Pancreas (tissue), 10 donors: Measurements from ENCODE around the gene CHST11. TPM values are rescaled to one million over a fixed set of nuclear protein-coding genes. Genes with fewer than 3 reads are reported as not detected.

ENCODE experiments used
- ATAC-seq, 4 donors: fragments of 200-7000 bp; cut with Tn5 transposase; one replicate each; pipeline versions ENCODE4 v1.8.0 to v1.9.1; 2020; ENCODE audit warnings: mild to moderate bottlenecking in 4 of 4, moderate library complexity in 4 of 4
- DNase-seq, 6 donors: peaks; one replicate each; pipeline ENCODE4 v3.0.0-alpha.2; 2020
- FAIRE-seq: peaks from 2 replicates; lab custom pipeline; 2012; peaks lifted over from hg19 to GRCh38; lab: Jason Lieb, UNC
- H3K27ac ChIP-seq, 4 donors: fragments of 200-600 bp; sonication (generic); 1 replicate in 3 of 4; 2 replicates in 1 of 4; pipeline versions ENCODE4 v1.5.0 to v1.8.0; 2020
- H3K27me3 ChIP-seq, 4 donors: fragments of 200-600 bp; one replicate each; pipeline ENCODE4 v1.8.0; 2021
- H3K36me3 ChIP-seq, 3 donors: fragments of 200-600 bp; sonication (generic) in 1 of 3; one replicate each; pipeline versions ENCODE4 v1.5.0 to v1.8.0; 2020 to 2021
- H3K4me1 ChIP-seq, 3 donors: fragments of 200-600 bp; one replicate each; pipeline ENCODE4 v1.8.0; 2021
- H3K4me3 ChIP-seq, 4 donors: fragments of 200-600 bp; sonication (generic) in 2 of 4; one replicate each; pipeline versions ENCODE4 v1.5.0 to v1.8.0; 2020 to 2021
- H3K9me3 ChIP-seq, 4 donors: fragments of 200-600 bp; one replicate each; pipeline ENCODE4 v1.8.0; 2021
- WGBS, 2 donors: extraction: QIAGEN DNeasy Blood & Tissue Kit; methylation state at CpG; one replicate each; pipeline ENCODE4 v1.1.7; 2013; 5-methylcytosine and 5-hydroxymethylcytosine counted together
- intact Hi-C, 3 donors: fragments of 100-400 bp; cut with DNase I; formaldehyde crosslinking; loops; one replicate each; pipeline versions ENCODE4 v1.11.1 to v1.14.2; 2022
- polyA plus RNA-seq, 2 donors: library from polyadenylated mRNA; stranded (reverse); fragments of 200-250 nt; gene quantifications; one replicate each; pipeline ENCODE4 v1.2.3, GENCODE V29; 2013
- total RNA-seq, 6 donors: library from RNA; stranded (reverse); fragmentation: NEBNext Ultra II Directional in 4 of 6; extraction: Animal tissue kit (Norgen Biotek cat#: 25700) in 4 of 6; gene quantifications; one replicate each; pipeline versions ENCODE4 v1.2.1 to v1.2.4, GENCODE V29; 2021 to 2023
- TF ChIP-seq, protein P1 (sequence below), 4 donors: fragments of 200-600 bp; sonication (generic) in 3 of 4; IDR thresholded peaks; one replicate each; pipeline versions ENCODE4 v1.5.0 to v1.8.0; 2021; ENCODE audit warnings: antibody characterized with exemption in 4 of 4
- donor health status: healthy with polysubstance abuse.
- donor health status: DM: no; HTN: no; CAD: no; lungs with moderate emphysema.
- donor health status: DM: no; HTN: no; CAD: no.
- donor health status: control.
- donor health status: control.
- donor health status: Bipolar disorder and iron deficiency.
- donor health status: DM: yes; HTN: yes; CAD: no.
- donor health status: DM: no; HTN: no; CAD: no.
- donor health status: DM: no; HTN: no; CAD: no.
- donor health status: DM: yes; HTN: yes; CAD: no.

The CHST11 gene
- total and polyA plus RNA-seq, 8 donors, result 1.1 to 14.8 (median 7.8) TPM

GRCh38 chr12:104684884-104685283 is 228.1 kb downstream of the CHST11 start:
- FAIRE-seq, result no peak
- H3K27ac ChIP-seq, result no peak overlapping the region
- no peak for ATAC-seq
- WGBS, 2 donors, result 80 to 89% methylated on average over 1 of the region's 1 CpG
- DNase-seq, result no peak
- no peaks in the 10 kb centered on the region for H3K36me3 ChIP-seq
- H3K4me3 ChIP-seq, result no peak overlapping the region
- intact Hi-C loops, result no loop called here
- H3K4me1 ChIP-seq, result no peaks in the 10 kb centered on the region
- TF ChIP-seq, protein P1, sequence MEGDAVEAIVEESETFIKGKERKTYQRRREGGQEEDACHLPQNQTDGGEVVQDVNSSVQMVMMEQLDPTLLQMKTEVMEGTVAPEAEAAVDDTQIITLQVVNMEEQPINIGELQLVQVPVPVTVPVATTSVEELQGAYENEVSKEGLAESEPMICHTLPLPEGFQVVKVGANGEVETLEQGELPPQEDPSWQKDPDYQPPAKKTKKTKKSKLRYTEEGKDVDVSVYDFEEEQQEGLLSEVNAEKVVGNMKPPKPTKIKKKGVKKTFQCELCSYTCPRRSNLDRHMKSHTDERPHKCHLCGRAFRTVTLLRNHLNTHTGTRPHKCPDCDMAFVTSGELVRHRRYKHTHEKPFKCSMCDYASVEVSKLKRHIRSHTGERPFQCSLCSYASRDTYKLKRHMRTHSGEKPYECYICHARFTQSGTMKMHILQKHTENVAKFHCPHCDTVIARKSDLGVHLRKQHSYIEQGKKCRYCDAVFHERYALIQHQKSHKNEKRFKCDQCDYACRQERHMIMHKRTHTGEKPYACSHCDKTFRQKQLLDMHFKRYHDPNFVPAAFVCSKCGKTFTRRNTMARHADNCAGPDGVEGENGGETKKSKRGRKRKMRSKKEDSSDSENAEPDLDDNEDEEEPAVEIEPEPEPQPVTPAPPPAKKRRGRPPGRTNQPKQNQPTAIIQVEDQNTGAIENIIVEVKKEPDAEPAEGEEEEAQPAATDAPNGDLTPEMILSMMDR (IDR thresholded peaks at IDR 0.05), result no peak
- no peaks in the 10 kb centered on the region for H3K27me3 ChIP-seq
- H3K9me3 ChIP-seq, result no peaks in the 10 kb centered on the region

DNA sequence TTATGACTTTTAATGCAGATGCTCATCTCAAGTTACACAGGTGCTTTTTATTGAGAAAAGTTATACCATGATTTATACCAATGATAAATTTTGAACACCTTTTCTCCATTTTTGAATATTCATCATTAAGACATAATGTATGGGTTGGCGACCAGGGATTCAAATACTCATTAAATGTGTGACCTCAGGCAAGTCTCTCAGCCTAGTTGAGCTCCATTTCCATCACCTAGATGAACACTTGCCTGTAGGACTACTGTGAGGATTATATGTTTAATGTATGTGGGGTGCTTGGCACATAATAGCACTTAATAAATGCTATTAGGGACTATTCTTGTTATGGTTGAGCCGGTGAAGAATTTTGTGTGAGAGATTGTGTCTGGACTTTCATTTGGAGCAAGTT is 228.6 kb downstream of the CHST11 start:
- no peaks in the 10 kb centered on the region for H3K4me1 ChIP-seq
- ATAC-seq (no peak), FAIRE-seq (no peak), DNase-seq (no peak)
- H3K27me3 ChIP-seq, result no peaks in the 10 kb centered on the region
- 88 to 93% methylated on average over 2 of the region's 2 CpGs for WGBS, 2 donors
- H3K4me3 ChIP-seq, result no peak overlapping the region
- intact Hi-C loops, result no loop called here
- H3K27ac ChIP-seq, result no peak overlapping the region
- TF ChIP-seq, protein P1 (IDR thresholded peaks at IDR 0.05), result no peak
- H3K9me3 ChIP-seq, result no peaks in the 10 kb centered on the region
- no peaks in the 10 kb centered on the region for H3K36me3 ChIP-seq

DNA sequence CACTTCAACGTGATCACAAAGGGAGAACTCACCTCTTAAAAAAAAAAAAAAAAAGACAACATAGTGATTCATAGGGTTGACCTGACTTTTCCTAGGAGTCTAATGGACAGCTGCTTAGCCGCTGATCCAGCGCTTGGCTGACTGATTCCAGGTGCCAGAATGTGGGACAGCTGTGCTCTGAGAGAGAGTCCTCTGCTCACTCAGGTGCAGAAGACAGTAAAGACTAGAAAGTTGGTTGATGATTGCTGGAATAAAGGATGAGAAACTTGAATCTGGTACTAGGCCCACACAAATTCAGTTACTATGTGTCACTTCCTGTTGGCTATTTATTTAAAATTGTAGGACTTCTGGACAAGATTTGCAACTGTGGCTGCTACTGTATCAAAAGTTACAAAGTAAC is 229.4 kb downstream of the CHST11 start:
- DNase-seq, result no peak
- TF ChIP-seq, protein P1 (IDR thresholded peaks at IDR 0.05), result no peak

DNA sequence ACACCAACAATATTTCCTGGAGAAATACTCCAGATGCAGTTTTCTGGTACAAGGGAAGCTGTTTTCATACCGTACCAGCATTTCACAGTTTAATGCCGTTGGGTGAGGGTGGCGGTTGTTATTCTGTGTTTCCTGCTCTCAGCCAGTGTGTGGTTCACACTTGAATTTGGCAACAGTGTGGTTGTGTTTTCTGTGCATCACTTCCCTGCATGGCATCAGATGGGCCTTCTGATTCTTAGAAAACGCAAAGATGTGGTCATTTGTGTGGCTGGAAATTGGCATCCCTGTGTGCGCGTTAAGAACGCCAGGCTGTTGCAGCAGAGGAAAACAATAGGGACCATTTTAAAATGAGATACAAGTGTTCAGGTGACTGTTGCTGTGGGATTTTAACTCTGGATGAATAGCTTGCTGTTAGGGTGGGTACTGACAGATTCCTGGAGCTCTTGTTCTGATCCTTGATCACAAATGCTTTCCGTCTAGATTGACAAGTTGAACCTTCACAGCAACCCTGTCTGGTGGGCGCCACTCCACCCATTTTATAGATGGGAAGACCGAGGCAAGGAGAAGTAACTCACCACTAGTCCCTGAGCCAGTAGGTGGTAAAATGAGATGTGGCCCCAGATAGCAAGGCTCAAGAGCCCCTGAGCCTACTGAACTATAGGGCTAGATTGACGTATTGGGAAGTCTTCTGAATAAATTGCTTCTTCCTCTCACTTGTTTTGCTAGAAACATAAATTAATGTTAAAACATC is 231.2 kb downstream of the CHST11 start:
- Histone ChIP-seq H3K4me1 (no peaks in the 10 kb centered on the region), H3K27ac (no peak overlapping the region), H3K27me3 (no peaks in the 10 kb centered on the region), H3K4me3 (no peak overlapping the region), H3K9me3 (no peaks in the 10 kb centered on the region), H3K36me3 (no peaks in the 10 kb centered on the region)
- intact Hi-C loops, result no loop called here
- no peak for DNase-seq
- TF ChIP-seq, protein P1 (IDR thresholded peaks at IDR 0.05), result no peak
- 91 to 92% methylated on average over 11 of the region's 11 CpGs for WGBS, 2 donors
- ATAC-seq, result no peak
- no peak for FAIRE-seq

More for the DNA sequence above, 229.4 kb downstream of the CHST11 start:
- Histone ChIP-seq H3K9me3 (no peaks in the 10 kb centered on the region), H3K36me3 (no peaks in the 10 kb centered on the region), H3K27ac (no peak overlapping the region), H3K4me1 (no peaks in the 10 kb centered on the region), H3K4me3 (no peak overlapping the region), H3K27me3 (no peaks in the 10 kb centered on the region)
- FAIRE-seq, result no peak
- no peak for ATAC-seq
- intact Hi-C loops, result no loop called here
- WGBS, 2 donors, result 61 to 74% methylated on average over 3 of the region's 3 CpGs

GRCh38 chr12:104689635-104690034 is 232.9 kb downstream of the CHST11 start:
- intact Hi-C loops, result no loop called here
- H3K4me1 ChIP-seq, result no peaks in the 10 kb centered on the region
- no peak overlapping the region for H3K27ac ChIP-seq
- H3K9me3 ChIP-seq, result no peaks in the 10 kb centered on the region
- peak in 2 of 4 donors; percentile 45 to 69 for ATAC-seq
- no peak overlapping the region for H3K4me3 ChIP-seq
- TF ChIP-seq, protein P1 (IDR thresholded peaks at IDR 0.05), result no peak
- 82 to 88% methylated on average over 4 of the region's 4 CpGs for WGBS, 2 donors
- FAIRE-seq, result no peak
- DNase-seq, result no peak
- no peaks in the 10 kb centered on the region for H3K27me3 ChIP-seq
- no peaks in the 10 kb centered on the region for H3K36me3 ChIP-seq
